ENCODE measurements around the gene TRDN.

Gene TRDN, protein sequence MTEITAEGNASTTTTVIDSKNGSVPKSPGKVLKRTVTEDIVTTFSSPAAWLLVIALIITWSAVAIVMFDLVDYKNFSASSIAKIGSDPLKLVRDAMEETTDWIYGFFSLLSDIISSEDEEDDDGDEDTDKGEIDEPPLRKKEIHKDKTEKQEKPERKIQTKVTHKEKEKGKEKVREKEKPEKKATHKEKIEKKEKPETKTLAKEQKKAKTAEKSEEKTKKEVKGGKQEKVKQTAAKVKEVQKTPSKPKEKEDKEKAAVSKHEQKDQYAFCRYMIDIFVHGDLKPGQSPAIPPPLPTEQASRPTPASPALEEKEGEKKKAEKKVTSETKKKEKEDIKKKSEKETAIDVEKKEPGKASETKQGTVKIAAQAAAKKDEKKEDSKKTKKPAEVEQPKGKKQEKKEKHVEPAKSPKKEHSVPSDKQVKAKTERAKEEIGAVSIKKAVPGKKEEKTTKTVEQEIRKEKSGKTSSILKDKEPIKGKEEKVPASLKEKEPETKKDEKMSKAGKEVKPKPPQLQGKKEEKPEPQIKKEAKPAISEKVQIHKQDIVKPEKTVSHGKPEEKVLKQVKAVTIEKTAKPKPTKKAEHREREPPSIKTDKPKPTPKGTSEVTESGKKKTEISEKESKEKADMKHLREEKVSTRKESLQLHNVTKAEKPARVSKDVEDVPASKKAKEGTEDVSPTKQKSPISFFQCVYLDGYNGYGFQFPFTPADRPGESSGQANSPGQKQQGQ

DNA sequence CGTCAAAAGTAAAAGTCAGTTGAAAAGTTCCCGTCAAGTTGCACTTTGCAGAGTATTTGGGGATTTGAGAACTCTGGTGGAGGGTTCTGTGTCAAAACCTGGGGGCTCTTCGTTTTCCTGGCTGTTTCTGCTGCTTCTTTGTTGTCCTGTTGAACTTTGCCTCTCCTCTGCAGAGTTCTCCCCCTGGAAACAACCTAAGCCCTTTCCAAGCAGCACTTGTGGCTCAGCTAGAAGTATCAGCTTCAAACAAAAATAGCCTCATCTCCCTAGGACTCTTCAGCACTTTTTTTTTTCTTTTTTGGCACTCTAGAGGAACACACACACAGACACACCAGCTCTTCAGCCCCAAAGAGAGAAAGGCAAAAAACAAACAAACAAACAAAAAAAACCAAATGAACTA, at the start of gene TRDN:
Gene TRDN (minus strand): TSS at position 169 of the 400 bp plus-strand sequence. CDS start 175 bp downstream, outside the sequence.
- no peak for DNase-seq

DNA sequence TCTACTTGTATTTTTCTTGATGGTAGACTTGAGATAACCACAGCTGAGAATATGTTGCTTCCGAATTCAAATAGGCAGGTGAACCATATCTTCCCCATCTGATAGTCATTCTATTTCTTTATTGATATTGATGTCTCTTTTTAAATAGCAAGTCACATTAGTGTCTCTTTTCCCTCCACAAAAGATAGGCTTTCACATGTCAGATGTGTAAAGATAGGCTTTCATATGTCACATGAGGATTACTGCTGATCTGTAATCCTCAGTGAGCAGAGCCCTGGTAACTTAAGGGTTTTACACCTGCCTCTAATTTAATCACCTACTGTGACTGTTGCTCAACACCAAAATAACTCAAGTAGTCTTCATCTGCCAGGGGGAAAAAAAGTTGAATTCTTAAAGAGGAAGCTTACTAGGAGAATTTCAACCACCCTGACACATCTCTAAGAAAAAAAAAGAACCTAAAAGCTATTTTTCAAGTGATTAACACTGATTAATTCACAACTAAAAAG, 45.3 kb upstream of the TRDN start:
- DNase-seq (no peak), ATAC-seq (replicated peaks) (no peak)
- no peak overlapping the region for H3K27ac Mint-ChIP-seq
- H3K4me1 Mint-ChIP-seq = no peaks in the 10 kb centered on the region
- no peak overlapping the region for H3K4me3 Mint-ChIP-seq
- no peaks in the 10 kb centered on the region for H3K36me3 Mint-ChIP-seq
- H3K9me3 Mint-ChIP-seq = no peaks in the 10 kb centered on the region
- H3K27me3 Mint-ChIP-seq = no peaks in the 10 kb centered on the region

More for the DNA sequence above, at the start of gene TRDN:
- no peaks in the 10 kb centered on the region for H3K27me3 Mint-ChIP-seq
- ATAC-seq (replicated peaks) = no peak
- no peak within 1 kb of the TSS for H3K4me3 Mint-ChIP-seq
- no peaks in the 10 kb centered on the region for H3K9me3 Mint-ChIP-seq
- H3K4me1 Mint-ChIP-seq = no peaks in the 10 kb centered on the region
- no peak within 1 kb of the TSS for H3K27ac Mint-ChIP-seq
- no peaks in the 10 kb centered on the region for H3K36me3 Mint-ChIP-seq

DNA sequence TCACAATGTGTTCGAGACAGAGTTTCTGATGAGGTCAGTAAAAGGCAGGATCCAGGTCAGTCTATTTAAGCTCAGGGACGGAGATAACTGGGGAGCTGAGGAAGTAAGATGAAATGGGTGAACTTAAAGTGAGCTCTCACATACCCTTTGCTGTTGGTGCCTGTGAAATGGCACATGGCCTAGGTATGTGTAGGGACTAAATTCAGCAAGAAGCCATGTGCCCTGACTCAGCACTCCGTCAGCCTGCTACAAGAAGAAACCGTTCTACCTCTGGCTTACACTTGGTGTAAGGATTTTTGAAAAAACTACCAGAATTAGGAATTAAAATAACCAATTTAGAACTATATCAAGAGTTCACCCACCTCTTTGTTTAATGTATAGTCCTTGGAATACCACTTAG, 41.1 kb upstream of the TRDN start:
- ATAC-seq (replicated peaks) (no peak), DNase-seq (no peak)
- no peaks in the 10 kb centered on the region for H3K27me3 Mint-ChIP-seq
- no peaks in the 10 kb centered on the region for H3K36me3 Mint-ChIP-seq
- no peak overlapping the region for H3K27ac Mint-ChIP-seq
- no peaks in the 10 kb centered on the region for H3K4me1 Mint-ChIP-seq
- peaks cover 6 to 8% of the 10 kb centered on the region in 2 donors for H3K9me3 Mint-ChIP-seq
- H3K4me3 Mint-ChIP-seq = no peak overlapping the region

DNA sequence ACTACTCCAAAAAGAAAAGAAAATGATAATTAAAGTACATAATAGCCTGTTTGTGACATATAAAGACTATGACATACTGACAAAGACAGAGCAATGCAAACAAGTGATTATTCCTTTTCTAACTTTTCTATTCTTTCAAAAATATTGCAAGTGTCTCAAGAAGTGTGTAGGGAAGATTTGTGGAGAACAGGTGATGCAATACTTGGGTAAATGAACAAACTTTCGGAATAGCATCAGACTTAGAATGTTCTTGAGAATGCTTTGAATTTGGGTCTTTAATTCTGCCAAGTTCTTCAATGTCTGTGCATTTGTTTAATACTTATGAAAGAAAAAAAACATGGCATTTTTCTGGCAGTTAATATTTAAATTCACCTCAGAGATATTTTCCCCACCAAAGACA, 40.0 kb upstream of the TRDN start:
- Mint-ChIP-seq H3K36me3 (no peaks in the 10 kb centered on the region), H3K27me3 (no peaks in the 10 kb centered on the region), H3K9me3 (peaks cover 6 to 8% of the 10 kb centered on the region in 2 donors), H3K4me3 (no peak overlapping the region), H3K4me1 (no peaks in the 10 kb centered on the region), H3K27ac (no peak overlapping the region)
- ATAC-seq (replicated peaks) (no peak), DNase-seq (no peak)

DNA sequence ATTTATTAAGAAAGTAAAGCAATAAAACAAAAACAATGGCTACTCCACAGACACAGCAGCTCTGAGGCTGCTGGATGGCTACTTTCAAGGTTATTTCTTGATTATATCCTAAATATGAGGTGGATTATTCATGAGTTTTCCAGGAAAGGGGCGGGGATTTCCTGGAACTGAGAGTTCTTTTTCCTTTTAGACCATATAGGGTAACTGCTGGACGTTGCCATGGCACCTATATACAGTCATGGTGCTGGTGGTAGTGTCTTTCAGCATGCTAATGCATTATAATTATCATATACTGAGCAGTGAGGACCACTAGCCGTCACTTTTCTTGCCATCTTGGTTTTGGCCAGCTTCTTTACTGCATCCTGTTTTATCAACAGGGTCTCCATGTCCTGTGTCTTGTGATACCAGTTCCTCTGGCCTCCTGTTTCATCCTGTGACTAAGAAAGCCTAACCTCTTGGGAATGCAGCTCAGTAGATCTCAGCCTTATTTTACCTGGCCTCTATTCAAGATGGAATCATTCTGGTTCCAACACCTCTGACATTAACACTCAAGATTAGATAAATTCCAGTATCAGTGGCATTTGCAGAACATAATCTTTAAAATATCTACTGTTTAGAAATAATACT, 32.3 kb upstream of the TRDN start:
- H3K36me3 Mint-ChIP-seq = no peaks in the 10 kb centered on the region
- ATAC-seq (replicated peaks) (no peak), DNase-seq (no peak)
- no peak overlapping the region for H3K4me3 Mint-ChIP-seq
- H3K4me1 Mint-ChIP-seq = no peaks in the 10 kb centered on the region
- no peaks in the 10 kb centered on the region for H3K9me3 Mint-ChIP-seq
- no peaks in the 10 kb centered on the region for H3K27me3 Mint-ChIP-seq
- no peak overlapping the region for H3K27ac Mint-ChIP-seq

DNA sequence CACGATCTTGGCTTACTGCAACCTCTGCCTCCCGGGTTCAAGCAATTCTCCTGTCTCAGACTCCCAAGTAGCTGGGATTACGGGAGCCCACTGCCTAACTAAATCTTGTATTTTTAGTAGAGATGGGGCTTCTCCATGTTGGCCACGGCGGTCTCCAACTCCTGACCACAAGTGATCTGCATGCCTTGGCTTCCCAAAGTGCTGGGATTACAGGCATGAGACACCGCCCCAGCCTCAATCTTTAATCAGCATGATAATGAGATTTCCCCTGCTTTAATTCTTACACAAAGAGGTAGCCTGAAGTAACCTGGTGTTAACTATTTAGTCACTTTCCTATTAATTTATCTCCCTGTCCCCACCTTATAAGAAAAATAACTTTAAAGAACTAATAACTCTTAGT, 31.3 kb upstream of the TRDN start:
- no peaks in the 10 kb centered on the region for H3K4me1 Mint-ChIP-seq
- H3K4me3 Mint-ChIP-seq = no peak overlapping the region
- ATAC-seq (replicated peaks) (no peak), DNase-seq (no peak)
- H3K36me3 Mint-ChIP-seq = no peaks in the 10 kb centered on the region
- H3K27ac Mint-ChIP-seq = no peak overlapping the region
- no peaks in the 10 kb centered on the region for H3K9me3 Mint-ChIP-seq
- no peaks in the 10 kb centered on the region for H3K27me3 Mint-ChIP-seq

DNA sequence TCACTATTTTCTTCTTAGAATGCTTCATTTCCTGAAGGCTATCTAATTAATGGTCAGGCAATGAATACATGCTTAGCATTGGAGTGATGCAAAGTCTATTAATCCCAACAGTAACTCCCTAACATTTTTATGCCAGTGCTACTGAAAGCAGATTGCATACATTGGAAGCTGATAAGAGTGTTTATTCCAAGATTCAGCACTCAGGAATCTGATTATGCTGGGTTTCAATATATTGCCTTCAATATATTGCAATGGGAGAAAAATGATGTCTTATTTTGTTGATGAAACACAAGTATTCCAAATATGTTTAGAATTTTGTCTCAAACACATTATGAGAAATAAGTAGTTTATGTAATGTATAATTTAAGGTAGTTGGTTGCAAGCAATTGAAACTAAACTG, 26.7 kb upstream of the TRDN start:
- H3K27ac Mint-ChIP-seq = no peak overlapping the region
- no peak overlapping the region for H3K4me3 Mint-ChIP-seq
- H3K9me3 Mint-ChIP-seq = peaks cover 0 to 1% of the 10 kb centered on the region in 2 donors
- H3K36me3 Mint-ChIP-seq = no peaks in the 10 kb centered on the region
- H3K4me1 Mint-ChIP-seq = no peaks in the 10 kb centered on the region
- no peaks in the 10 kb centered on the region for H3K27me3 Mint-ChIP-seq
- ATAC-seq (replicated peaks) (no peak), DNase-seq (no peak)

DNA sequence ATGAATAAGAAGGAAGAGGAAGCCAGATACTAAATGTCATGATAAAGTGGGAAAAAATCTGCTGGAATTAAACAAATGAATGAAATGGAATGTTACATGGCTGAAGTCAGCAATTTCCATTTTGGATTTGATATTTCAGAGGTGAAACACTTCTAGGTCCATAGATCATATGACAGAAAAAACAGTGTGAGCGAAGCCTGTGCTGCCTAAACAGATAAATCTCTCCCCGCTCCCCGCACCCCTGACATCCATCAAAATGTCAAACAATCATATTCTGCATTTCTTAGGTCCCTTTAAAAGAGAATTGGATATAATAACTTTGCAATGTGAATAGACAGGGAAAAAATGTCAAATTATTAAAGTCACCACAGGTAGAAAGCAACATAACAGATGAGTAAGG, 26.0 kb upstream of the TRDN start:
- H3K4me1 Mint-ChIP-seq = no peaks in the 10 kb centered on the region
- H3K9me3 Mint-ChIP-seq = peaks cover 0 to 1% of the 10 kb centered on the region in 2 donors
- no peaks in the 10 kb centered on the region for H3K36me3 Mint-ChIP-seq
- H3K27me3 Mint-ChIP-seq = no peaks in the 10 kb centered on the region
- no peak overlapping the region for H3K4me3 Mint-ChIP-seq
- ATAC-seq (replicated peaks) (no peak), DNase-seq (no peak)
- H3K27ac Mint-ChIP-seq = no peak overlapping the region

DNA sequence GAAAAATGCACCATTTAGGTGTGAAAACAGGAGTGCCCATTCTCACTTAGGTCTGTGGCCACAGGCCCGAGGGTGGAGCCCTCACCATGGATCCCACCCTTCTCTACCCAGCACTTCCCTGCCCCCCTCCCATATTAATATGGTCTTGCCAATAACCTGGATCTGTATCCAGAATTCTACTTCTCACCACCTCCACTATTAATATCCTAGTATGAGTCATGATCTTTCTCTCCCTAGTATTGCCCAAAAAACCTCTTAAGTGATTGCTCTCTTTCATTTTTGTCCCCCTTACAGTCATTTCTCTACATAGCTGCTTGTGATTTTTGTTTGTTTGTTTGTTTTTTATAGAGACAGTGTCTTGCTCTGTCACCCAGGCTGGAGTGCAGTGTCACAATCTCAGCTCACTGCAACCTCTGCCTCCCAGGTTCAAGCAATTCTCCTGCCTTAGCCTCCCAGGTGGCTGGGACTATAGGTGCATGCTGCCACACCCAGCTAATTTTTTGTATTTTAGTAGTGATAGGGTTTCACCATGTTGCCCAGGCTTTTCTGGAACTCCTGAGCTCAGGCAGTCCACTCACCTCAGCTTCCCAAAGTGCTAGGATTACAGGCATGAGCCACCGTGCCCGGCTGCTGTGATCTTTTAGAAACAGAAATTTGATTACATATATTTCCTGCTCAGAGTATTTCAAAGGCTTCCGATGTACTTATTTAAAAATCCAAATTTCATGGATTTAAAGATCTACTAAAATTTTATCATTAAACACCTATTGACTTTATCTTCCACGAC, 24.5 kb upstream of the TRDN start:
- no peak overlapping the region for H3K4me3 Mint-ChIP-seq
- peaks cover 0 to 1% of the 10 kb centered on the region in 2 donors for H3K9me3 Mint-ChIP-seq
- no peaks in the 10 kb centered on the region for H3K36me3 Mint-ChIP-seq
- no peaks in the 10 kb centered on the region for H3K4me1 Mint-ChIP-seq
- ATAC-seq (replicated peaks) = no peak
- no peak overlapping the region for H3K27ac Mint-ChIP-seq
- DNase-seq = no peak
- no peaks in the 10 kb centered on the region for H3K27me3 Mint-ChIP-seq

DNA sequence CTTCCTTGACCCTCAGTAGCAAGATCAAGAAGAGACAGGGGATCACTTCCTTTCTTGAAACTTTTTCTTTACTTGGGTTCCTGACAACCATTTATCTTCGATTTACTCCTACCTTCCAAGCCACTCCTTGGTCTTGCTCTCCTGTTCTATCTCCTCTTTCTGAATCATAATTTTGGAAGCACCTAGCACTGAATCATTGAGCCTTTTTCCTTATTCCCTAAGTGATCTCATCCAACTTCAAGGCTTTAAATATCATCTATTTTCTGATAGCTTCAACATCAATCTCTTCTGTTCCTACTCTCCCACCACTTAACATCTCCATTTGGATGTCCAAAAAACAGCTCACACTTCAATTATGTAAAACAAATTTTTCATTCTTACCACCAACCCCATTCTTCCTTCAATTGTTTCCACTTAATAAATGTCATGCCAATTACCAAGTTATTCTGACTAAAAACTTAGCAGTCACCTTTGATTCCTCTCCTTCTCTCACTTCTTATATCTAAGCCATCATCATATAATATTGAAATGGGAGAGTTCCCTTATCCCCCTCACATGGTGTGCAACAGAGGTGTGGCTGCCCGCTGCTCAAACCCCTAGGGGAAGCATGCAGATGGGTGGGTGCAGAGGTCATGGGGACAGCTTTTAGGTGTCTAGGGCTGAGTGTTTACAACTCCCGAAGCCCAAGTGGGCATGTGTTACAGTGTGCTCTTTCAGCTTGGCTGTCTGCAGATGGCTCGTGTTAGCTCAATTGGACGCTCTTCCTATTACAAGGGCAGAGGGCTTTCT, 23.4 kb upstream of the TRDN start:
- DNase-seq (no peak), ATAC-seq (replicated peaks) (no peak)
- Mint-ChIP-seq H3K36me3 (no peaks in the 10 kb centered on the region), H3K4me3 (no peak overlapping the region), H3K9me3 (peaks cover 0 to 1% of the 10 kb centered on the region in 2 donors), H3K27me3 (no peaks in the 10 kb centered on the region), H3K27ac (no peak overlapping the region), H3K4me1 (no peaks in the 10 kb centered on the region)

DNA sequence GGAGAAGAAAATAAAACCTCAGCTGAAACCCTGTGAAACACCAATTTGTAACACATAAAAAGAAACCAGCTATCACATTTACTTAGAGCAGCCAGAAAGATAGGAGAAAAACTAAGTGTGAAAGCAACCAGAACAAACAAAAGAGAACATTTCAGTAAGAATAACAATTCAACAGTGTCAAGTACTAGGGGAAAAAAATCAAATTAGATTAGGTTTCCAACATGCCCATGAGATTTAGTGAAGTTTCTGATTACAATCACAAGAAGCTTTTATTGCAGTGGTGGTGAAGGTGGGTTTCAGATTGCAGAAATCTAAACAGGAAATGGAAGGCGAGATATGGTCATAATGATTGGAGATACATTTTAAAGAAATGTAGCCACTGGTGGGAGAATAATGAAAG, 22.1 kb upstream of the TRDN start:
- no peaks in the 10 kb centered on the region for H3K4me1 Mint-ChIP-seq
- DNase-seq = no peak
- H3K4me3 Mint-ChIP-seq = no peak overlapping the region
- no peak overlapping the region for H3K27ac Mint-ChIP-seq
- no peak for ATAC-seq (replicated peaks)
- H3K27me3 Mint-ChIP-seq = no peaks in the 10 kb centered on the region
- H3K9me3 Mint-ChIP-seq = peaks cover 0 to 1% of the 10 kb centered on the region in 2 donors
- no peaks in the 10 kb centered on the region for H3K36me3 Mint-ChIP-seq

DNA sequence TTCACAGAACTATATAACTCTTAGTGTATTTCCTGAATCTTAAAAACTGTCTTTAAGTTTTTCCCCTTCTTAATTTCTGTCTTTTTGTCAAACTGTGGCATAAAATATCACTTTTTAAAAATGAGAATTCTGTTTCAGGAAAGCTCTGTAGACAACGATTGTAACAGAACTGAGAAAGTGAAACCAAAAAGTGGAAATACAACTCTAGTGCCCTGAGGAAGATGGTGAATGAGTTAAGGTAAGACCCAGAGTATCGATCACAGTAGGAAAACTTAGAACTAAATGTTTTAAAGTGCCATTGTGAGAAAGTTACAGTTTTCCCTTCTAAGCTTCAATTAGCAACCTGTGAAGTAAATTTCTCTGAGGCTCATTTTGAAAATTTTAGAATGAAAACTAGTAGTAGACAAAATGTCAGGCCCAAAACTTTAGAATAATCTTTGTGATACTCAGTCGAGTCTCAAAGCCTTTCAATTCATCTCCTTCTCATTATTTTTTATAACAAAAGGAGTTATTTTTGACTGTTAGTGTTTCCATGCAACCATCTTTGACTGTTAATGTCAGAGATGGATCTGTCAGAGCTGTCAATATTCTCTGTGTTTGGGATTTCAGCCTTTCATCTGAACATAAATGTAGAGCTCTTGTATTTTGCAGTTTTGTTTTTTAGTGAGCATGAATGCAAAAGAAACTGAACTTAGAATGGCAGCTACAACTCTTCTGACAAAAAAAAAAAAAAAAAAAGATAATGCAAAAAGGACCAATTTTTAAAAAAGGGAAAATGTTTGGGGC, 19.0 kb upstream of the TRDN start:
- H3K36me3 Mint-ChIP-seq = no peaks in the 10 kb centered on the region
- no peak overlapping the region for H3K4me3 Mint-ChIP-seq
- ATAC-seq (replicated peaks) (no peak), DNase-seq (no peak)
- no peak overlapping the region for H3K27ac Mint-ChIP-seq
- H3K4me1 Mint-ChIP-seq = no peaks in the 10 kb centered on the region
- no peaks in the 10 kb centered on the region for H3K9me3 Mint-ChIP-seq
- no peaks in the 10 kb centered on the region for H3K27me3 Mint-ChIP-seq

DNA sequence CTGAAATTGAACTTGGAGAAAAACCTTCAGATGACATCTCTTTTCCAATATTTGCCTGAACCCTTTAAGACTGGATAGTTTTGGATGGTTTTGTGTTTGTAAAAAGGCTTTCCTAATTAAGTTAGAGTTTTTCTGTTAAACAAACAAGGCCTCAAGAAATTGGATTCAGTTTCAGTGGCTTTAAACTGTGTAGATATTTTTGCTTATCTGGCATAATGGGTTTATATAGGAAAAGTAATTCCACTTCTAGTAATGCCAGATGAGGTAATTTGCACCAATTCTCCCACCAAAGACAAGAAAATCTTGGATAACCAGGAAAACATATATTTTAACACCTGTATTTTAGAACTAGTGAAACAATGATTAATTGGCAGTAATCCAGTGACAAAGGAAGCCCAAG, 12.0 kb upstream of the TRDN start:
- no peaks in the 10 kb centered on the region for H3K4me1 Mint-ChIP-seq
- ATAC-seq (replicated peaks) = no peak

More for the DNA sequence above, 12.0 kb upstream of the TRDN start:
- Mint-ChIP-seq H3K27ac (no peak overlapping the region), H3K9me3 (peaks cover 0 to 2% of the 10 kb centered on the region in 2 donors), H3K4me3 (no peak overlapping the region), H3K36me3 (no peaks in the 10 kb centered on the region), H3K27me3 (no peaks in the 10 kb centered on the region)
- no peak for DNase-seq
